Kidney epithelial cell (primary cell): ENCODE data around the gene FCGR2B. TPM values are rescaled to one million over a fixed set of nuclear protein-coding genes. Genes with fewer than 3 reads are reported as not detected.
A peak's percentile ranks its signal among the peaks of the same experiment; 100 is the strongest.
"Not testable (repeated sequence)": the region's sequence is repeated elsewhere in the genome, so short reads cannot be mapped to it uniquely, and the experiment has no call there.

Experiments
- DNase-seq: peaks from one replicate; pipeline ENCODE4 v3.0.0-alpha.2; 2010; ENCODE audit warnings: low read depth
- H3K27me3 ChIP-seq: 2 replicates; pipeline ENCODE4 v1.6.0; 2011; ENCODE audit warnings: low read length; ENCODE audit not compliant: control insufficient read depth, insufficient read depth
- H3K36me3 ChIP-seq: 2 replicates; pipeline ENCODE4 v1.5.1; 2011; ENCODE audit warnings: low read length; ENCODE audit not compliant: control insufficient read depth, insufficient read depth
- H3K4me3 ChIP-seq: 2 replicates; pipeline ENCODE4 v1.5.1; 2011; ENCODE audit warnings: low read depth, mild to moderate bottlenecking, control low read depth, low read length
- total RNA-seq: library from RNA; depleted of rRNA; stranded (reverse); fragments of >200 nt; gene quantifications from 2 replicates; pipeline ENCODE4 v1.2.3, GENCODE V29; 2015
- TF ChIP-seq, protein P1 (sequence below): IDR thresholded peaks from 2 replicates; pipeline ENCODE4 v1.5.1; 2011; ENCODE audit warnings: mild to moderate bottlenecking, moderate library complexity, low read length, control low read depth, inconsistent platforms; ENCODE audit not compliant: insufficient read depth, poor library complexity, severe bottlenecking

Gene FCGR2B
- total RNA-seq, 1 donor from 2014 or later = not detected

DNA sequence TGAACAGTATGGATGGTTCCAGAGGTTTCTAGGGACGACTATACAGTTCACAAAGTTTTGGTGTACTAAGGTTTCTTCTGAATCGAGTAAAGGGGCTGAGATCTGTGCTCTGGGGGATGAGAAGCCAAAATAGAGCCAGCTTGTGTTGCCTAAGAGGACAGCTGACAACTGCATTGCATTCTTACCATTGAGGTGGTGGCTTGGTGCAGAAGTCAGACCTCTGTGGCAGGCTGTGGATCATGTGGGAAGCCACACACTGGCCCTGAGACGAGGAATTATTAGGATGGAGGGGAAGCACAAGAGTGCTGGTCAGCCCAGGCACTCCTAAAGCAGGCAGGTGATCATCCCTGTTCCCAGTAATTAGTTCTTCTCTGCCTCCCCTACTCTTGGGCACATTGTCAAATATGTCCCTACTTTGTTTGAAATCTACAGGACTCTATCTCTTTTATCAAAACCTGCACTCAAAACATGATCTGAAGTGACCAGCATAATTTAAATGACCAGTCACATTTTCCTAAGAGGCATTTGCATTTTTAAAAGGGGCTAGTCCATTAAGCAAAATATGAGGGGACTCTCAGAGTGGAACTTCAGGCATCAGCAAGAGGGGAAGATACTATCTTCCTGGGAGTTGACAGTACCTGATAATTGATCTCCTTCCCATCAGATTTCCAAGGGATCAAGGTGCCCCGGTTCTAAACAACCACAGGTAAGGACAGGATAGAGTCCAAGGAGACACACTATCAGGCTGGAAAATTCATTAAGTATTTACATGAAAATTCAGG lies 58.2 kb downstream of the FCGR2B start, which contains the start of gene FCRLB:
Gene FCRLB (plus strand): TSS at position 589 of the 782 bp plus-strand sequence. CDS start 1,129 bp downstream, outside the sequence.
- Histone ChIP-seq H3K36me3 (no peaks in the 10 kb centered on the region), H3K4me3 (no peak within 1 kb of the TSS), H3K27me3 (no peaks in the 10 kb centered on the region)
- TF ChIP-seq, protein P1, sequence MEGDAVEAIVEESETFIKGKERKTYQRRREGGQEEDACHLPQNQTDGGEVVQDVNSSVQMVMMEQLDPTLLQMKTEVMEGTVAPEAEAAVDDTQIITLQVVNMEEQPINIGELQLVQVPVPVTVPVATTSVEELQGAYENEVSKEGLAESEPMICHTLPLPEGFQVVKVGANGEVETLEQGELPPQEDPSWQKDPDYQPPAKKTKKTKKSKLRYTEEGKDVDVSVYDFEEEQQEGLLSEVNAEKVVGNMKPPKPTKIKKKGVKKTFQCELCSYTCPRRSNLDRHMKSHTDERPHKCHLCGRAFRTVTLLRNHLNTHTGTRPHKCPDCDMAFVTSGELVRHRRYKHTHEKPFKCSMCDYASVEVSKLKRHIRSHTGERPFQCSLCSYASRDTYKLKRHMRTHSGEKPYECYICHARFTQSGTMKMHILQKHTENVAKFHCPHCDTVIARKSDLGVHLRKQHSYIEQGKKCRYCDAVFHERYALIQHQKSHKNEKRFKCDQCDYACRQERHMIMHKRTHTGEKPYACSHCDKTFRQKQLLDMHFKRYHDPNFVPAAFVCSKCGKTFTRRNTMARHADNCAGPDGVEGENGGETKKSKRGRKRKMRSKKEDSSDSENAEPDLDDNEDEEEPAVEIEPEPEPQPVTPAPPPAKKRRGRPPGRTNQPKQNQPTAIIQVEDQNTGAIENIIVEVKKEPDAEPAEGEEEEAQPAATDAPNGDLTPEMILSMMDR = no peak
- no peak for DNase-seq

DNA sequence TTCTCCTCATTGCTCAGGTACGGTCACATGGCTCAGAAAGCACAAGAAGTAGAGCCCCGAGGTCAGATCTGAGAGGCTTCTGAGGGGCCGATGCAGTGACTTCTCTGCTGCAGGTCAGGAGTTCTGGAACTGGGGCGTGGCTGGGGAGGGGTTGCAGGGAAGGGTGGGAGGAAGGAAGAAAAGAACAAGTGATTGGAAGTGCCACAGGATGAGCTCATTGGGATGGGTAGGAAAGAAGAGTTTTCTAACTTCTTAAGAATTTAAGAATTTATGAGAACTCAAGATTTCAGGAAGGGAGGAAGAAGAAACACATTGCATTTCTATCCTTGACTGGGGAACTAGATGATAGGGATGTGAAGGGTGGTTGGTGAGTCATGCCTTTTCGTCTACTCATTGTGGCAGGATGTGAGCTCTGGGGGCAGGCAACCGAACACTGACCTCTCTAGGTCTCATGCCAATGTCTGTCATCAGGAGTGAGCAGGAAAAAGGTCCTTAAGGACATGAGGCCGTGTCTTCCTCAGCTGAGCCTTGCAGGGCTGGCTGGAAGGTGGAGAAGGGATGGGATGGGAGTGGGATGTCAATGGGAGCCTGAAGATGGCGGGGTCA lies 58.9 kb downstream of the FCGR2B start:
- H3K36me3 ChIP-seq = no peaks in the 10 kb centered on the region
- DNase-seq = no peak
- no peak overlapping the region for H3K4me3 ChIP-seq
- no peaks in the 10 kb centered on the region for H3K27me3 ChIP-seq
- TF ChIP-seq, protein P1 = no peak

DNA sequence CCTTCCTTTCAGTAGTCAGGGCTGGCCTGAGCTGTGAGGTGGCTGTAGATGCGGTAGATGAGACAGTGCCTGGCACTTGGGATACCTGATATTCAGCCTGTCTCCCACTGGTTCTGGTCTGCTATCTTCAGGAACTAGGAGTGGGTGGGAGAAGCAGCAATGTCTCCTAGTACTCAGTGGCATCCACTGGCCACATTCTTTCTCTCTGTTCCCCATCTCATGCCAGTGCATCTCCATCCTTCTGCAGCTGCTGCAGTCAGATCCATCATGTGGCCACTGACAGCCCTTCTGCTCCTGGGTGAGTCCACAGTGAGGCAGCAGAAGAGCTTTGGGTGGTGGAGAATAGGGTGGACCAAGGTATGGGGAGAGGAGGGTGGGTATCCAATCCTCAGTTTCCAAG lies 59.5 kb downstream of the FCGR2B start:
- TF ChIP-seq, protein P1 = no peak
- no peak for DNase-seq
- Histone ChIP-seq H3K4me3 (no peak overlapping the region), H3K36me3 (no peaks in the 10 kb centered on the region), H3K27me3 (no peaks in the 10 kb centered on the region)

DNA sequence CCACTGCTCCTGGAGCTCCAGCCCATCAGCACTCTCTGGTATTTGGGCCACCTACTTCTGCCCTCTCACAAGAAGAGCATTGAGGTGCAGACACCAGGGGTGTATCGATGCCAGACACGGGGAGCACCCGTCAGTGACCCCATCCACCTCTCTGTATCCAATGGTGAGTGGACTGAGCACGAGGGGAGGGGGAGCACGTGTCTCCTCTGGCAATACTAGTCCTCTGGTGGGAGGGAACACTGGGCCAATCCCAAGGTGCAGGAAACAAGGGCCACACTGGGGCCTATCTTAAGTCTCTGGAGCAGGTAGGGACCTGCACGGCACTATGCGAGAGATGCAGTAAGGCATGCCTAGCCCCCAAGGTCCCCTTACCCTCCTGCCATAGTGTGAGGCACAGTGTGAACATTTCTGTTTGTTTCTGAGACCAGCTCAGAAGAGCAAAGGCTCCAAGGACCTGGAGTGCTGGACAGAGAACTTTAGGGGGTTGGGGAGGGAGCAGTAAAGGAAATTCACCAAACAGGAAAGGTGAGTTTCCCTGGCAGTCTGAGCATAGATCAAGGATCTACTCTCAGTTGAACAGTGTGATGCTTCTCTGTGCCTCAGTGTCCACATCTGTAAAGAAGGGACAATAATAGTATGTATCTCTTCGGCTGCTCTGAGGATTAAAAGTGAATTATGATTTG lies 60.7 kb downstream of the FCGR2B start:
- no peaks in the 10 kb centered on the region for H3K27me3 ChIP-seq
- TF ChIP-seq, protein P1 = no peak
- no peaks in the 10 kb centered on the region for H3K36me3 ChIP-seq
- H3K4me3 ChIP-seq = no peak overlapping the region
- no peak for DNase-seq

DNA sequence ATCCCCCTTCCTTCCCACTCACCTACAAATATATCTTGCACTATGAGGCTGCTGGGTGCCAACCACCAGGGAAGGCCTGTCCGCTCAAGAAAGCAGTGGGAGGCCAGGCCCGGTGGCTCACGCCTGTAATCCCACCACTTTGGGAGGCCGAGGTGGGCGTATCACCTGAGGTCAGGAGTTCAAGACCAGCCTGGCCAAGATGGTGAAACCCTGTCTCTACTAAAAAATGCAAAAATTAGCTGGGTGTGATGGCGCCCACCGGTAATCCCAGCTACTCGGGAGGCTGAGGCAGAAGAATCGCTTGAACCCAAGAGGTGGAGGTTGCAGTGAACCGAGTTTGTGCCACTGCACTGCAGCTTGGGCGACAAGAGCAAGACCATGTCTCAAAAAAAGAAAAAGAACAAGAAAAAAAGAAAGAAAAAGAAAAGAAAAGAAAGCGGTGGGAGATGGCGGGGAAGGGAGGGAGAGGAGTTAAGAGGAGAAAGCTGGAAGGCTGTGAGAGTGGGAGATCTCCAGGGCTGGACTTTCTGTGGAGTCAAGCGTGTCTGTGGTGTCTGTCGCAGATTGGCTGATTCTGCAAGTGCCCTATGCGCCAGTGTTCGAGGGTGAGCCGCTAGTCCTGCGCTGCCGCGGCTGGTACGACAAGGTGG lies 62.4 kb downstream of the FCGR2B start:
- not testable (repeated sequence) for H3K36me3 ChIP-seq, H3K27me3 ChIP-seq, DNase-seq
- peak overlapping the region; percentile 83 for H3K4me3 ChIP-seq
